Parathyroid adenoma (tissue), 2 donors: ENCODE measurements around the gene EDEM2.

Experiments used
- H2AFZ ChIP-seq: fragments of 300-600 bp; sonication (generic); one replicate; pipeline ENCODE4 v1.7.0; 2017; ENCODE audit warnings: antibody characterized with exemption, mild to moderate bottlenecking
- H3K27ac ChIP-seq: fragments of 300-600 bp; sonication (generic); one replicate; pipeline ENCODE4 v1.7.0; 2017
- H3K27me3 ChIP-seq: fragments of 300-600 bp; sonication (generic); one replicate; pipeline ENCODE4 v1.7.0; 2017; ENCODE audit warnings: low read length; ENCODE audit not compliant: control insufficient read depth, insufficient read depth
- H3K36me3 ChIP-seq: fragments of 300-600 bp; sonication (generic); one replicate; pipeline ENCODE4 v1.7.0; 2017; ENCODE audit warnings: low read length; ENCODE audit not compliant: control insufficient read depth, insufficient read depth
- H3K4me1 ChIP-seq: fragments of 300-600 bp; sonication (generic); one replicate; pipeline ENCODE4 v1.7.0; 2017; ENCODE audit warnings: control low read depth
- H3K4me2 ChIP-seq: fragments of 300-600 bp; sonication (generic); one replicate; pipeline ENCODE4 v1.7.0; 2017; ENCODE audit warnings: low read length
- H3K4me3 ChIP-seq: fragments of 300-600 bp; sonication (generic); one replicate; pipeline ENCODE4 v1.7.0; 2017; ENCODE audit warnings: low read depth, low read length
- H3K79me2 ChIP-seq: fragments of 300-600 bp; sonication (generic); one replicate; pipeline ENCODE4 v1.7.0; 2017; ENCODE audit warnings: control low read depth
- H3K9ac ChIP-seq: fragments of 300-600 bp; sonication (generic); one replicate; pipeline ENCODE4 v1.7.0; 2017; ENCODE audit warnings: mild to moderate bottlenecking
- H3K9me3 ChIP-seq: fragments of 300-600 bp; sonication (generic); one replicate; pipeline ENCODE4 v1.7.0; 2017; ENCODE audit warnings: low read length; ENCODE audit not compliant: control insufficient read depth
- TF ChIP-seq, protein P1 (sequence below): fragments of 300-600 bp; sonication (generic); IDR thresholded peaks from one replicate; pipeline ENCODE4 v1.7.0; 2017; ENCODE audit warnings: antibody characterized with exemption, mild to moderate bottlenecking
- donor health status: primary hyperparathyroidism.

The EDEM2 gene

DNA sequence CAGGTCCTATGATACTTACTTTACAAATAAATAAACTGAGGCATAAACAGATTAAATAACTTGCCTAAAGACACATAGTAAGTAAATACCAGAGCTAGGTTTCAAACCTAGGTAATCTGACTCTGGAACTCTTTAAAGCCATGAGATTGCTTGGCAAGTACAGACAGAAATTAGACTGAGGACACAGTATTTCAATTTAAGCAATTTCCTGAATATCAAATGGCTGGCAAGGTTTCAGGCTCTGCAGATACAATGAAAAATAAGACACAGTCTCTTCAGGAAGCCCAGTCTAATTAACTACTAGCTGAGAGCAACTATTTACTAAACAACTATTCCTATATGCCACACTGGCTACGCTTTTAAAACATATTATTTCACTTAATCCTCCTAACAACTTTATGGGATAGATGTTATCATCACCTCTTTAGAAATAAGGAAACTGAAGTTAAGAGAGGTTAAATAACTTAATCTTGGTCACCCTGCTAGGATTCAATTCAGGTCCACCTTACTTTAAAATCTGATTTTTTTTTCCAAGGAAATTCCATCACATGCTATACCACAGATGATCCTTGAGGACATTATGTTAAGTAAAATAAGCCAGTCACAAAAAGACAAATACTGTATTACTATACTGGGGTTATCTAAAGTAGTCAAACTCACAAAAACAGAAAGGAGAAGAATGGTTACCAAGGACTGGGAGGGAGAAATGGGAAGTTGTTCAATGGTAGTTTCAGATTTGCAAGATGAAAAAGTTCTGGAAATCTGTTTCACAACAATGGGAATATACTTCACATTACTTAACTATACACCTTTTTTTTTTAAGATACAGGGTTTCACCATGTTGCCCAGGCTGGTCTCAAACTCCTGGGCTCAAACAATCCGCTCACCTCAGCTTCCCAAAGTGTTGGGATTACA lies 58.6 kb downstream of the EDEM2 start:
- Histone ChIP-seq H3K27me3 (no peaks in the 10 kb centered on the region), H3K4me2 (no peak overlapping the region), H3K27ac (no peak overlapping the region), H3K9me3 (no peaks in the 10 kb centered on the region), H3K4me3 (no peak overlapping the region), H3K36me3 (no peaks in the 10 kb centered on the region), H3K79me2 (peaks cover 50% of the 10 kb centered on the region), H3K4me1 (peaks cover 16% of the 10 kb centered on the region), H2AFZ (no peak overlapping the region), H3K9ac (no peak overlapping the region)
- TF ChIP-seq, protein P1, sequence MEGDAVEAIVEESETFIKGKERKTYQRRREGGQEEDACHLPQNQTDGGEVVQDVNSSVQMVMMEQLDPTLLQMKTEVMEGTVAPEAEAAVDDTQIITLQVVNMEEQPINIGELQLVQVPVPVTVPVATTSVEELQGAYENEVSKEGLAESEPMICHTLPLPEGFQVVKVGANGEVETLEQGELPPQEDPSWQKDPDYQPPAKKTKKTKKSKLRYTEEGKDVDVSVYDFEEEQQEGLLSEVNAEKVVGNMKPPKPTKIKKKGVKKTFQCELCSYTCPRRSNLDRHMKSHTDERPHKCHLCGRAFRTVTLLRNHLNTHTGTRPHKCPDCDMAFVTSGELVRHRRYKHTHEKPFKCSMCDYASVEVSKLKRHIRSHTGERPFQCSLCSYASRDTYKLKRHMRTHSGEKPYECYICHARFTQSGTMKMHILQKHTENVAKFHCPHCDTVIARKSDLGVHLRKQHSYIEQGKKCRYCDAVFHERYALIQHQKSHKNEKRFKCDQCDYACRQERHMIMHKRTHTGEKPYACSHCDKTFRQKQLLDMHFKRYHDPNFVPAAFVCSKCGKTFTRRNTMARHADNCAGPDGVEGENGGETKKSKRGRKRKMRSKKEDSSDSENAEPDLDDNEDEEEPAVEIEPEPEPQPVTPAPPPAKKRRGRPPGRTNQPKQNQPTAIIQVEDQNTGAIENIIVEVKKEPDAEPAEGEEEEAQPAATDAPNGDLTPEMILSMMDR: no peak

GRCh38 chr20:35087791-35088190 lies 59.3 kb downstream of the EDEM2 start:
- no peak overlapping the region for H2AFZ ChIP-seq
- no peaks in the 10 kb centered on the region for H3K36me3 ChIP-seq
- H3K4me1 ChIP-seq: peaks cover 16% of the 10 kb centered on the region
- H3K79me2 ChIP-seq: peaks cover 54% of the 10 kb centered on the region
- no peaks in the 10 kb centered on the region for H3K27me3 ChIP-seq
- no peak overlapping the region for H3K4me3 ChIP-seq
- no peak overlapping the region for H3K9ac ChIP-seq
- H3K27ac ChIP-seq: no peak overlapping the region
- H3K9me3 ChIP-seq: no peaks in the 10 kb centered on the region
- TF ChIP-seq, protein P1: no peak
- no peak overlapping the region for H3K4me2 ChIP-seq

DNA sequence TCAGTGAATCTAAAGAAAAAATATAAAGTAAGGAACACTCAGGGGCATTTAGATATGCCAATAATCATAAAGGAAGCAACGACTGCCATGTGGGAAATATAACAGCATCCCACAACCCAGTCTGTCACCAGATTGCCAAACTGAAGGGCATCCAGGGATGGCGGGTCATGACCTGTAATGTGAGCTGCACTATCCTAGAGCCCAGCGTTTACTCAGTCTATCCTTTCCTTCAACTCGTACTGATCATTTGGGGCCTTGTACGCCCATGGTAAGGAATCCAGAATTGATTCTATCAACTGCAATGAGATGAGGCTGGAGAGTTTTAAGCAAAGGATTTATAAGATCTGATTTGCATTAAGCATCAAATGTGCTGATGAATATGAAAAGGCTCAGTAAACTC lies 59.8 kb downstream of the EDEM2 start:
- H3K9ac ChIP-seq: no peak overlapping the region
- H3K4me1 ChIP-seq: peaks cover 16% of the 10 kb centered on the region
- peaks cover 55% of the 10 kb centered on the region for H3K79me2 ChIP-seq
- no peak overlapping the region for H2AFZ ChIP-seq
- TF ChIP-seq, protein P1: no peak
- no peak overlapping the region for H3K4me3 ChIP-seq
- no peaks in the 10 kb centered on the region for H3K27me3 ChIP-seq
- H3K27ac ChIP-seq: no peak overlapping the region
- H3K36me3 ChIP-seq: no peaks in the 10 kb centered on the region
- H3K9me3 ChIP-seq: no peaks in the 10 kb centered on the region
- no peak overlapping the region for H3K4me2 ChIP-seq

- no peak overlapping the region for H3K4me2 ChIP-seq
- H3K4me1 ChIP-seq: peaks cover 16% of the 10 kb centered on the region
- no peak overlapping the region for H3K27ac ChIP-seq
- peaks cover 47% of the 10 kb centered on the region for H3K79me2 ChIP-seq
- no peaks in the 10 kb centered on the region for H3K9me3 ChIP-seq
- no peak overlapping the region for H3K9ac ChIP-seq
- H3K4me3 ChIP-seq: no peak overlapping the region
- no peaks in the 10 kb centered on the region for H3K27me3 ChIP-seq
- H3K36me3 ChIP-seq: no peaks in the 10 kb centered on the region
- H2AFZ ChIP-seq: no peak overlapping the region
- TF ChIP-seq, protein P1: no peak
These were observed 61.5 kb downstream of the EDEM2 start for GRCh38 chr20:35085477-35086225.
